Lung (tissue), 12 donors: ENCODE results near the gene KCNIP4. TPM values are rescaled to one million over a fixed set of nuclear protein-coding genes. Genes with fewer than 3 reads are reported as not detected.

Source experiments
- ATAC-seq: fragments of 200-7000 bp; cut with Tn5 transposase; one replicate; pipeline ENCODE4 v1.9.1; 2020; ENCODE audit warnings: moderate number of reproducible peaks; ENCODE audit not compliant: insufficient read depth, low FRiP score
- DNase-seq, 3 donors: peaks; one replicate each; pipeline ENCODE4 v3.0.0-alpha.2; 2013 to 2017
- H3K27ac ChIP-seq, 2 donors: one replicate each; pipeline ENCODE4 v1.5.1; 2013; ENCODE audit warnings: mild to moderate bottlenecking in 2 of 2, moderate library complexity in 2 of 2, control low read depth in 1 of 2, inconsistent platforms in 1 of 2, low read depth in 1 of 2, low read length in 1 of 2
- H3K27me3 ChIP-seq, 3 donors: one replicate each; pipeline ENCODE4 v1.5.1; 2013; ENCODE audit warnings: low read length in 2 of 3; ENCODE audit not compliant: control insufficient read depth in 3 of 3, insufficient read depth in 3 of 3
- H3K36me3 ChIP-seq, 4 donors: one replicate each; pipeline ENCODE4 v1.5.1; 2013; ENCODE audit warnings: low read length in 4 of 4, mild to moderate bottlenecking in 1 of 4, moderate library complexity in 1 of 4; ENCODE audit not compliant: control insufficient read depth in 4 of 4, insufficient read depth in 4 of 4
- H3K4me1 ChIP-seq, 5 donors: one replicate each; pipeline ENCODE4 v1.5.1; 2013; ENCODE audit warnings: low read length in 5 of 5, mild to moderate bottlenecking in 2 of 5, moderate library complexity in 1 of 5; ENCODE audit not compliant: control insufficient read depth in 5 of 5, insufficient read depth in 5 of 5
- H3K4me3 ChIP-seq: one replicate; pipeline ENCODE4 v1.5.1; 2013; ENCODE audit warnings: mild to moderate bottlenecking, control low read depth, moderate library complexity
- H3K9ac ChIP-seq, 2 donors: one replicate each; pipeline ENCODE4 v1.5.1; 2013; ENCODE audit warnings: low read length in 2 of 2, control low read depth in 1 of 2; ENCODE audit not compliant: insufficient read depth in 1 of 2
- H3K9me3 ChIP-seq, 4 donors: one replicate each; pipeline ENCODE4 v1.5.1; 2013; ENCODE audit warnings: low read length in 3 of 4, mild to moderate bottlenecking in 1 of 4, moderate library complexity in 1 of 4; ENCODE audit not compliant: control insufficient read depth in 4 of 4, insufficient read depth in 3 of 4
- CTCF ChIP-seq: IDR thresholded peaks from 2 replicates; pipeline ENCODE4 v1.5.1; 2012; ENCODE audit warnings: mild to moderate bottlenecking; ENCODE audit errors: control extremely low read depth, extremely low read depth
- WGBS, 2 donors: extraction: QIAGEN DNeasy Blood & Tissue Kit; methylation state at CpG; one replicate each; pipeline ENCODE4 v1.1.7; 2013; 5-methylcytosine and 5-hydroxymethylcytosine counted together
- polyA plus RNA-seq, 2 donors: library from polyadenylated mRNA; stranded (reverse); fragments of 200-250 nt; gene quantifications; one replicate each; pipeline ENCODE4 v1.2.1, GENCODE V29; 2013
- total RNA-seq, 2 donors: library from RNA; depleted of rRNA in 1 of 2; stranded (reverse); fragments of >200 nt in 1 of 2; gene quantifications; one replicate each; pipeline ENCODE4 v1.2.1, GENCODE V29; 2014 to 2021
- donor health status: control.
- donor health status: control.
- donor health status: Bipolar disorder and iron deficiency.
- donor health status: healthy.
- donor health status: DM: yes; HTN: yes; CAD: no.

The KCNIP4 gene
- total and polyA plus RNA-seq, 4 donors, result 0.11 TPM; not detected in 3

GRCh38 chr4:21790438-21791029, 158.0 kb downstream of the KCNIP4 start:
- DNase-seq, result peak in 2 of 3 donors; percentile 46 to 66

GRCh38 chr4:21780148-21780547, 168.4 kb downstream of the KCNIP4 start:
- ATAC-seq, result no peak

More at GRCh38 chr4:21790438-21791029, 158.0 kb downstream of the KCNIP4 start:
- TF ChIP-seq CTCF, result peak; percentile 3
- Histone ChIP-seq H3K9ac (no peak overlapping the region), H3K9me3 (no peaks in the 10 kb centered on the region), H3K4me3 (no peak overlapping the region), H3K27ac (no peak overlapping the region), H3K36me3 (no peaks in the 10 kb centered on the region), H3K27me3 (no peaks in the 10 kb centered on the region), H3K4me1 (peaks cover 0 to 4% (median 0%) of the 10 kb centered on the region in 5 donors)
- WGBS, 2 donors, result 32 to 36% methylated on average over 4 of the region's 4 CpGs
- no peak for ATAC-seq

GRCh38 chr4:21778702-21779101, 169.9 kb downstream of the KCNIP4 start:
- DNase-seq (no peak), ATAC-seq (no peak)
- H3K27me3 ChIP-seq, result no peaks in the 10 kb centered on the region
- H3K9ac ChIP-seq, result no peak overlapping the region
- H3K4me1 ChIP-seq, result no peaks in the 10 kb centered on the region
- no peak overlapping the region for H3K27ac ChIP-seq
- H3K4me3 ChIP-seq, result no peak overlapping the region
- H3K9me3 ChIP-seq, result no peaks in the 10 kb centered on the region
- 35 to 56% methylated on average over 2 of the region's 2 CpGs for WGBS, 2 donors
- no peaks in the 10 kb centered on the region for H3K36me3 ChIP-seq
- TF ChIP-seq CTCF, result no peak

More at GRCh38 chr4:21780148-21780547, 168.4 kb downstream of the KCNIP4 start:
- Histone ChIP-seq H3K9me3 (no peaks in the 10 kb centered on the region), H3K36me3 (no peaks in the 10 kb centered on the region), H3K27me3 (no peaks in the 10 kb centered on the region), H3K9ac (no peak overlapping the region), H3K27ac (no peak overlapping the region), H3K4me1 (no peaks in the 10 kb centered on the region), H3K4me3 (no peak overlapping the region)
- no peak for TF ChIP-seq CTCF
- no peak for DNase-seq

- no peaks in the 10 kb centered on the region for H3K9me3 ChIP-seq
- ATAC-seq (no peak), DNase-seq (peak in 2 of 3 donors; percentile 19 to 20)
- no peak overlapping the region for H3K27ac ChIP-seq
- 83 to 86% methylated on average over 3 of the region's 3 CpGs for WGBS, 2 donors
- no peaks in the 10 kb centered on the region for H3K27me3 ChIP-seq
- no peak for TF ChIP-seq CTCF
- no peak overlapping the region for H3K9ac ChIP-seq
- H3K36me3 ChIP-seq, result no peaks in the 10 kb centered on the region
- no peaks in the 10 kb centered on the region for H3K4me1 ChIP-seq
- H3K4me3 ChIP-seq, result no peak overlapping the region
Measured at GRCh38 chr4:21775703-21776102, 172.9 kb downstream of the KCNIP4 start.
